Muscle of leg (tissue), 11 donors: ENCODE results near the gene FAM131C. TPM values are rescaled to one million over a fixed set of nuclear protein-coding genes. Genes with fewer than 3 reads are reported as not detected.

Experiments
- DNase-seq: peaks from one replicate; pipeline ENCODE4 v3.0.0; 2013
- H3K27ac ChIP-seq: one replicate; pipeline ENCODE4 v1.5.1; 2013; ENCODE audit warnings: mild to moderate bottlenecking, low read length, control low read depth
- H3K27me3 ChIP-seq: one replicate; pipeline ENCODE4 v1.6.1; 2013; ENCODE audit warnings: low read length; ENCODE audit not compliant: control insufficient read depth, insufficient read depth
- H3K36me3 ChIP-seq: one replicate; pipeline ENCODE4 v1.6.1; 2013; ENCODE audit warnings: low read length; ENCODE audit not compliant: control insufficient read depth, insufficient read depth
- H3K4me1 ChIP-seq: one replicate; pipeline ENCODE4 v1.6.1; 2013; ENCODE audit warnings: low read length; ENCODE audit not compliant: control insufficient read depth, insufficient read depth
- H3K4me3 ChIP-seq: one replicate; pipeline ENCODE4 v1.5.1; 2013; ENCODE audit warnings: low read length, control low read depth
- H3K9me3 ChIP-seq: replicated peaks from 2 replicates; pipeline ENCODE4 v1.6.1; 2013; ENCODE audit warnings: low read depth, low read length; ENCODE audit not compliant: control insufficient read depth
- WGBS: methylation state at CpG from one replicate; pipeline ENCODE4 v1.1.5; 2013; ENCODE audit warnings: missing lambda C conversion rate; ENCODE audit not compliant: insufficient coverage; 5-methylcytosine and 5-hydroxymethylcytosine counted together
- polyA plus RNA-seq, 8 donors: library from polyadenylated mRNA; unstranded; fragments of 120-200 nt; gene quantifications; one replicate each; pipeline versions ENCODE4 v1.2.1 to v1.2.3, GENCODE V29; 2013; ENCODE audit warnings: inconsistent platforms in 1 of 8, low replicate concordance in 1 of 8; ENCODE audit not compliant: insufficient read length in 8 of 8, insufficient read depth in 1 of 8
- total RNA-seq: library from RNA; stranded (reverse); fragments of 120-200 nt; gene quantifications from one replicate; pipeline ENCODE4 v1.2.4, GENCODE V29; 2013

The FAM131C gene
- total and polyA plus RNA-seq, 9 donors = 0.09 to 0.53 (median 0.12) TPM; not detected in 2

- DNase-seq = peak; percentile 95
- 5% methylated on average over 28 of the region's 37 CpGs for WGBS
- Histone ChIP-seq H3K27me3 (peaks cover 15% of the 10 kb centered on the region), H3K4me3 (peak within 1 kb of the TSS; percentile 53), H3K4me1 (peaks cover 87% of the 10 kb centered on the region), H3K9me3 (no peaks in the 10 kb centered on the region), H3K36me3 (peaks cover 8% of the 10 kb centered on the region), H3K27ac (peak within 1 kb of the TSS; percentile 97)
Measured at GRCh38 chr1:16017461-16018303, 55.8 kb downstream of the FAM131C start, which contains the start of gene HSPB7. Gene HSPB7, minus strand, starts transcription at chr1:16018043. Its CDS starts 80 bp downstream, at chr1:16017963.

DNA sequence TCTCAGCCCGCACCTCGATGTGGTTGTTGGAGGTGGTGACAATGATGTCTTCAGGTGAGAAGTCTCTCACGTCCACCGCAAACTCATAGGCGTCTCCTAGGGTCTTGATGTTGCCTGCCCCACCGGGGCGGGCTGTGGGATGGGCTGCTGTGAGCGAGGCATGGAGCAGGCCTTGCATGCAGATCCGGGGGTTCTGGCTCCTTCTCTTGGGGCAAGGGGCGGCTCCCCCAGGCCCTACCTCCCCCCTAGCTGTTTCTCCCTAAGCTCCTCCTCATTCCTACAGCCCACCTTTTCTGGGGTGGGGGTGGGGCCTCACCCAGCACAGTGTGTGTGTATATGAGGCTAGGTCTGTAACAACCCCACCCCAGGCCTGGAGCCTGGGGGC is 56.4 kb downstream of the FAM131C start:
- H3K9me3 ChIP-seq = no peaks in the 10 kb centered on the region
- peak overlapping the region; percentile 97 for H3K27ac ChIP-seq
- peaks cover 93% of the 10 kb centered on the region for H3K4me1 ChIP-seq
- peaks cover 12% of the 10 kb centered on the region for H3K27me3 ChIP-seq
- DNase-seq = no peak
- 71% methylated on average over 6 of the region's 10 CpGs for WGBS
- H3K36me3 ChIP-seq = peaks cover 8% of the 10 kb centered on the region
- H3K4me3 ChIP-seq = peak overlapping the region; percentile 53

- DNase-seq = no peak
- Histone ChIP-seq H3K9me3 (no peaks in the 10 kb centered on the region), H3K27ac (peak overlapping the region; percentile 97), H3K4me1 (peaks cover 86% of the 10 kb centered on the region), H3K36me3 (peaks cover 8% of the 10 kb centered on the region), H3K4me3 (peak overlapping the region; percentile 53), H3K27me3 (peaks cover 5% of the 10 kb centered on the region)
- 65% methylated on average over 9 of the region's 23 CpGs for WGBS
Measured at GRCh38 chr1:16015960-16016901, 57.2 kb downstream of the FAM131C start.

- Histone ChIP-seq H3K27ac (peak overlapping the region; percentile 85), H3K9me3 (no peaks in the 10 kb centered on the region), H3K36me3 (peaks cover 8% of the 10 kb centered on the region), H3K27me3 (peaks cover under 1% of the 10 kb centered on the region), H3K4me3 (no peak overlapping the region), H3K4me1 (peaks cover 84% of the 10 kb centered on the region)
- 92% methylated on average over 24 of the region's 25 CpGs for WGBS
- DNase-seq = no peak
Measured at GRCh38 chr1:16015491-16015890, 58.0 kb downstream of the FAM131C start.

DNA sequence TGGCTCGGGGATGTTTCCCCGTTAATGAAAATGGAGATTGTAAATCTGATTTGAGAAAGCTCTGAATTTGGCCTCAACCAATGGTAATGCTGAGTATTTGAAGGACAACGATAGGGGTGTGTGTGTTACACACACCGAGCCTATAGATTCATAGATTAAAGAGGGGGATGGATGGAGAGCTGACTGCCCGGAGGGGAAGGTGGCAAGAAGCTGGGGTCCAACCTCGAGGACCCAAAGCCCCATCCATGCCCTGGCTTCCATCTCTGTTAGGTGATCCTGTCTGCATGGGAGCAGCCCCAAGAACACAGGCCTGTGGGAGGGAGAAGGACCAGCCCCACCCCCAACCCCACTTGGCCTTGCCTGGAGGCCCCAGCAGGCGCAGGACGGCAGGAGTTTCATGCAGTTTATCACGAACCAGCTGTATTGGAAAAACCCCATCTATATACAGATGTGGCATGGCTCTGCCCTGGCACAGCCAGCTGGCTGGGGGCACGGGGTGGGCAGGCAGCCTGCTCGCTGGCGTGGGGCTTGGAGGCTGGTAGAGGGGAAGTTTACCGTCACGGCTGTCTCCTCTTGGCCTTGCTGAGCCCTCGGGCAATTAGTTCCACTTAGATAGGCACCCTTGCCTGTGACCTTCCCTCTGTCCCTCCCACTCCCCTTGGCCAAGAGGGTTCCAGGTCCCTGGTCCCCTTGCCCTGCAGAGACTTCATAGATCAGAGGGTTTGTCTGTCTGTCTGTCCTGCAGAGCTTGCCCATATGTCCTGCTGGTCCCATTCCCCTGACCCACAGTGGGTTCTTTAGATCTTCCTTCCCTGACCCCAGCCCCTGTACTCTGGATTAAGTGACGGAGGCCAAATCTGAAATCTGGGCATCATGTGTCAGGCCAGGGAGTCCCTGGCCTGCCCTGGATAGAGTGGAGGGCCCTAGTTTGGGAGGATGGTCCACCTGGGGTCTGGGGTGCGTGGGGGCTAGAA is 58.7 kb downstream of the FAM131C start:
- Histone ChIP-seq H3K4me3 (no peak overlapping the region), H3K27me3 (no peaks in the 10 kb centered on the region), H3K9me3 (no peaks in the 10 kb centered on the region), H3K27ac (peak overlapping the region; percentile 85), H3K4me1 (peaks cover 77% of the 10 kb centered on the region), H3K36me3 (peaks cover 8% of the 10 kb centered on the region)
- DNase-seq = peak; percentile 60
- 63% methylated on average over 6 of the region's 17 CpGs for WGBS

DNA sequence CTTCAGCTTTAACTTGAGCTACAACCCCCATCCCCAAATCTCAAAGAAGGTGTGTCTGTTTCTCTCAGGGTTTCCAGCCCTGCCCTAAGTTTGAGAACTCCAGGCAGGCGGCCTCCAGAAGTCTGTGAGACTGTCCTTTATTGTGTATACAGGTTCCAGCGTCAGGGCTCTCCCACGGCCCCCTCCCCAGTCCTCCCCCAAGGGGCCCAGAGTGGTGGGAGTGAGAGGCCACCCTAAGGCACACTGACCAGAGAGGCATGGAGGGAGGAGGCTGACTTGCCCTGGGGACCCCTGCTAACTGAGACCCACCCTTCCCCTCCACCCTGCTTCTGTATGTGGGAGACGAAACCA is 59.6 kb downstream of the FAM131C start:
- H3K36me3 ChIP-seq = peaks cover 8% of the 10 kb centered on the region
- peaks cover 68% of the 10 kb centered on the region for H3K4me1 ChIP-seq
- no peaks in the 10 kb centered on the region for H3K9me3 ChIP-seq
- DNase-seq = no peak
- H3K27me3 ChIP-seq = no peaks in the 10 kb centered on the region
- no peak overlapping the region for H3K4me3 ChIP-seq
- no CpG with 5 or more reads among the region's 4 CpGs for WGBS
- H3K27ac ChIP-seq = peak overlapping the region; percentile 85

GRCh38 chr1:16013220-16013907 is 60.1 kb downstream of the FAM131C start:
- Histone ChIP-seq H3K4me3 (peak overlapping the region; percentile 3), H3K36me3 (peaks cover 8% of the 10 kb centered on the region), H3K27ac (peak overlapping the region; percentile 85), H3K4me1 (peaks cover 63% of the 10 kb centered on the region), H3K27me3 (no peaks in the 10 kb centered on the region), H3K9me3 (no peaks in the 10 kb centered on the region)
- DNase-seq = peak; percentile 86
- WGBS = 26% methylated on average over 16 of the region's 28 CpGs

DNA sequence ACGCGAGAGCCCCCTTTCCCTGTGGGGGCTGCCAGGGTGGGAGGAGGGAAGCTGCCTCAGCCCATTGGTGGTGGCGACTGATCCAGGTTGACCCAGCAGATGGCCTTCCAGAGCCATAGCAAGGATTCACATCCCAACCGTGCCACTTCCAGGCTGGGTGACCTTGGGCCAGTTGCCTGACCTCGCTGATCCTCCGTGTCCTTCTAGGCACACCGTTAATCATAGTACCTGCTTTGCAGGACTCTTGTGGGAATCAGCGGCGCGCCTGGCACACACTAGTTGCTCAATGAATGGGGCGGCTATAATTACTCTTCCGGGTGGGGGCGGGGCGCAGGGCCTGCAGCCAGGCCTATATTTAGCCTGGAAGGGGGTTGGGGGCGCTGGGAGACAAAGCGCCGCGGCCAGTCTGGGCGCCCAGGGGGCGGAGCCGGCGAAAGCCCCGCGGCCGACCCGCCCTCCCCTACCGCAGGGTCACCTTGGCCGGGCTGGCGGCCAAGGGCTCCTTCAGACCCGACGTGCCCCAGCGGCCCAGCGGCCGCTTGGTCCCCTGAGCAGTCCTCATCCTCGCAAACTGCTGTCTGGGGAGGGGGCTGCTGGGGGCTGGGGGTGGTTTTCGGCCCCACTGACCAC is 60.7 kb downstream of the FAM131C start:
- peaks cover 56% of the 10 kb centered on the region for H3K4me1 ChIP-seq
- DNase-seq = peak; percentile 76
- peak overlapping the region; percentile 3 for H3K4me3 ChIP-seq
- WGBS = 6% methylated on average over 20 of the region's 36 CpGs
- H3K36me3 ChIP-seq = peaks cover 8% of the 10 kb centered on the region
- peak overlapping the region; percentile 85 for H3K27ac ChIP-seq
- H3K27me3 ChIP-seq = no peaks in the 10 kb centered on the region
- no peaks in the 10 kb centered on the region for H3K9me3 ChIP-seq
